ENCODE data around the gene KLHL25. TPM values are rescaled to one million over a fixed set of nuclear protein-coding genes. Genes with fewer than 3 reads are reported as not detected.

The KLHL25 gene
- total and polyA plus RNA-seq, 2 of the 13 experiments (the other 11 are each of a cell fraction or from before 2014, with no cell fraction given), result 3.7 to 8.2 TPM

DNA sequence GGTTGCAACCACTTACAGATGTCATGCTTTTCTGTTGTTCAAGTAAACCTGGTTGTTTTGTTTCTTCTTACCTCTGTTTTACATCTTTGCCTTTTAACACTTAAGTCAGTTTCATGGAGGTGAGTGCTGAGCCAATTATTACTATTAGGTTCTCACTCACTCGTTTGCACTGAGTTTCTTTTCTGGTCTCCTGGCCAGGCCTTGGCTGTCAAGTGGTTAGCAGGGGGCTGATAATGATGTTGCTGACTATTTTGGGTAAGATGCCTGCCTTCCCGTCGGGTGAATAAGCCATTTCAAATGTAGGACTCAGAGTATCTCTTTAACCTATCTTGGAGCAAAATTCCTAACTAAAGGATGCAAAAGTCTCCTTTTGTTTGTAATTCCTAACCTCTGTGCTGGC, 78.5 kb downstream of the KLHL25 start (continued):
- TF ChIP-seq, protein P1, sequence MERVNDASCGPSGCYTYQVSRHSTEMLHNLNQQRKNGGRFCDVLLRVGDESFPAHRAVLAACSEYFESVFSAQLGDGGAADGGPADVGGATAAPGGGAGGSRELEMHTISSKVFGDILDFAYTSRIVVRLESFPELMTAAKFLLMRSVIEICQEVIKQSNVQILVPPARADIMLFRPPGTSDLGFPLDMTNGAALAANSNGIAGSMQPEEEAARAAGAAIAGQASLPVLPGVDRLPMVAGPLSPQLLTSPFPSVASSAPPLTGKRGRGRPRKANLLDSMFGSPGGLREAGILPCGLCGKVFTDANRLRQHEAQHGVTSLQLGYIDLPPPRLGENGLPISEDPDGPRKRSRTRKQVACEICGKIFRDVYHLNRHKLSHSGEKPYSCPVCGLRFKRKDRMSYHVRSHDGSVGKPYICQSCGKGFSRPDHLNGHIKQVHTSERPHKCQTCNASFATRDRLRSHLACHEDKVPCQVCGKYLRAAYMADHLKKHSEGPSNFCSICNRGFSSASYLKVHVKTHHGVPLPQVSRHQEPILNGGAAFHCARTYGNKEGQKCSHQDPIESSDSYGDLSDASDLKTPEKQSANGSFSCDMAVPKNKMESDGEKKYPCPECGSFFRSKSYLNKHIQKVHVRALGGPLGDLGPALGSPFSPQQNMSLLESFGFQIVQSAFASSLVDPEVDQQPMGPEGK (CRISPR knock-in tag; IDR thresholded peaks at IDR 0.05), result no peak
- TF ChIP-seq GTF2F1 (IDR thresholded peaks at IDR 0.05; ENCODE audit: low read length), result no peak
- no peak for TF ChIP-seq ASH2L (IDR thresholded peaks at IDR 0.05; ENCODE audit: insufficient read length, low read depth, low read length)
- no peak for TF ChIP-seq ZNF703 (CRISPR knock-in tag; IDR thresholded peaks at IDR 0.05; ENCODE audit: borderline replicate concordance)

DNA sequence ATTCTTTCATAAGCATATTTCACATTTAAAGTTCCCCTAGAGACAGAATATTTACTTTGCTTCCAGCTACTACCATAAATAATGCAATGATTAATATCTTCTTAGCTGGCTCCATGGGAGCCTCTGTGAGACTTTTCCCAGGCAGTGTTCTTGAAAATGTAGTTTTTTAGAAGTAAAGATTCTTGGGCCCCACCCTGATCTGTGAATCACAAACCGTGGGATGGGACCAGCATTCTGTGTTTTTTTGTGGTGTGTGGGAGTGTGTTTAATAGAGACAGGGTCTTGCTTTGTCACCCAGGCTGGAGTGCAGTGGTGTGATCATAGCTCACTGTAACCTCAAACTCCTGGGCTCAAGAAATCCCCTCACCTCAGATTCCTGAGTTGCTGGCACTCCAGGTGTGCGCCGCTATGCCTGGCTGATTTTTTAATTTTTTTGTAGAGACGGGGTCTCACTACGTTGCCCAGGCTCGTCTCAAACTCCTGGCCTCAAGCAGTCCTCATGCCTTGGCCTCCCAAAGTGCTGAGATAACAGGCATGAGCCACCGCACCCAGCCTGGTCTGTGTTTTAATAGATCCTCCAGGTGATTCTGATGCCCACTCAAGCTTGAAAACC, 83.0 kb downstream of the KLHL25 start:
- Histone ChIP-seq H3K9me3 (ENCODE audit: low read length) (no peaks in the 10 kb centered on the region), H3K4me1 (ENCODE audit: insufficient read depth, low read length) (peaks cover 25% of the 10 kb centered on the region), H3K4me2 (ENCODE audit: low read depth, low read length) (no peak overlapping the region), H3K36me3 (replicated peaks in 1 of 2; ENCODE audit: control insufficient read depth in 1 of 2, insufficient read depth in 2 of 2, low read length in 2 of 2) (peaks cover 0 to 15% of the 10 kb centered on the region in 2 experiments; a peak in 2 of 5 replicates), H4K20me1 (ENCODE audit: insufficient read depth, low read length) (no peaks in the 10 kb centered on the region), H3K79me2 (ENCODE audit: insufficient read depth, low read length) (no peaks in the 10 kb centered on the region), H2AFZ (ENCODE audit: low read length) (no peak overlapping the region), H3K27ac (ENCODE audit: extremely low read length, insufficient read depth, low read length) (no peak overlapping the region), H3K27me3 (ENCODE audit: control insufficient read depth in 1 of 2, insufficient read depth in 2 of 2, low read length in 2 of 2) (no peaks in the 10 kb centered on the region), H3K4me3 (replicated peaks in 1 of 3; ENCODE audit: insufficient read depth in 1 of 3, low read depth in 2 of 3, low read length in 3 of 3) (no peak overlapping the region), H3K9ac (ENCODE audit: insufficient read depth, low read depth, low read length) (no peak overlapping the region)
- CTCF ChIA-PET (ENCODE audit: low intra/inter-chr PET ratio, low total read pairs), result no interaction called here
- POLR2A ChIA-PET, result no interaction called here
- intact Hi-C loops (cut with micrococcal nuclease; ENCODE audit: unreplicated experiment), result no loop called here
- BruUV-seq (replicated peaks), result no TSS peak
- WGBS (ENCODE audit: low lambda C conversion rate), result 100% methylated on average over 7 of the region's 7 CpGs
- ATAC-seq, result no peak
- in situ Hi-C loops (cut with HindIII; ENCODE audit: extremely low pct_ligation_motif_present, low pct_unique_long_range_greater_than_20kb), result loop anchor here (25.0 kb wide), 1 partner anchor 424 kb away; no protein-coding TSS in a partner anchor
- DNase-seq (ENCODE audit: low spot score), result no peak
- TF ChIP-seq, protein P2, sequence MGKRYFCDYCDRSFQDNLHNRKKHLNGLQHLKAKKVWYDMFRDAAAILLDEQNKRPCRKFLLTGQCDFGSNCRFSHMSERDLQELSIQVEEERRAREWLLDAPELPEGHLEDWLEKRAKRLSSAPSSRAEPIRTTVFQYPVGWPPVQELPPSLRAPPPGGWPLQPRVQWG (CRISPR knock-in tag; IDR thresholded peaks at IDR 0.05; ENCODE audit: borderline replicate concordance, low read depth), result no peak
- TF ChIP-seq ZNF121 (CRISPR knock-in tag; IDR thresholded peaks at IDR 0.05), result peak; percentile 27; the same call in 1 of the 2 replicates
- TF ChIP-seq, protein P3, sequence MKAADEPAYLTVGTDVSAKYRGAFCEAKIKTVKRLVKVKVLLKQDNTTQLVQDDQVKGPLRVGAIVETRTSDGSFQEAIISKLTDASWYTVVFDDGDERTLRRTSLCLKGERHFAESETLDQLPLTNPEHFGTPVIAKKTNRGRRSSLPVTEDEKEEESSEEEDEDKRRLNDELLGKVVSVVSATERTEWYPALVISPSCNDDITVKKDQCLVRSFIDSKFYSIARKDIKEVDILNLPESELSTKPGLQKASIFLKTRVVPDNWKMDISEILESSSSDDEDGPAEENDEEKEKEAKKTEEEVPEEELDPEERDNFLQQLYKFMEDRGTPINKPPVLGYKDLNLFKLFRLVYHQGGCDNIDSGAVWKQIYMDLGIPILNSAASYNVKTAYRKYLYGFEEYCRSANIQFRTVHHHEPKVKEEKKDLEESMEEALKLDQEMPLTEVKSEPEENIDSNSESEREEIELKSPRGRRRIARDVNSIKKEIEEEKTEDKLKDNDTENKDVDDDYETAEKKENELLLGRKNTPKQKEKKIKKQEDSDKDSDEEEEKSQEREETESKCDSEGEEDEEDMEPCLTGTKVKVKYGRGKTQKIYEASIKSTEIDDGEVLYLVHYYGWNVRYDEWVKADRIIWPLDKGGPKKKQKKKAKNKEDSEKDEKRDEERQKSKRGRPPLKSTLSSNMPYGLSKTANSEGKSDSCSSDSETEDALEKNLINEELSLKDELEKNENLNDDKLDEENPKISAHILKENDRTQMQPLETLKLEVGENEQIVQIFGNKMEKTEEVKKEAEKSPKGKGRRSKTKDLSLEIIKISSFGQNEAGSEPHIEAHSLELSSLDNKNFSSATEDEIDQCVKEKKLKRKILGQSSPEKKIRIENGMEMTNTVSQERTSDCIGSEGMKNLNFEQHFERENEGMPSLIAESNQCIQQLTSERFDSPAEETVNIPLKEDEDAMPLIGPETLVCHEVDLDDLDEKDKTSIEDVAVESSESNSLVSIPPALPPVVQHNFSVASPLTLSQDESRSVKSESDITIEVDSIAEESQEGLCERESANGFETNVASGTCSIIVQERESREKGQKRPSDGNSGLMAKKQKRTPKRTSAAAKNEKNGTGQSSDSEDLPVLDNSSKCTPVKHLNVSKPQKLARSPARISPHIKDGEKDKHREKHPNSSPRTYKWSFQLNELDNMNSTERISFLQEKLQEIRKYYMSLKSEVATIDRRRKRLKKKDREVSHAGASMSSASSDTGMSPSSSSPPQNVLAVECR (CRISPR knock-in tag; IDR thresholded peaks at IDR 0.05; ENCODE audit: borderline replicate concordance), result no peak
- FAIRE-seq, result no peak

All from HepG2 (cell line).